ENCODE measurements around the gene ZNF22.
"Not testable (repeated sequence)": the region's sequence is repeated elsewhere in the genome, so short reads cannot be mapped to it uniquely, and the experiment has no call there.

Gene ZNF22

DNA sequence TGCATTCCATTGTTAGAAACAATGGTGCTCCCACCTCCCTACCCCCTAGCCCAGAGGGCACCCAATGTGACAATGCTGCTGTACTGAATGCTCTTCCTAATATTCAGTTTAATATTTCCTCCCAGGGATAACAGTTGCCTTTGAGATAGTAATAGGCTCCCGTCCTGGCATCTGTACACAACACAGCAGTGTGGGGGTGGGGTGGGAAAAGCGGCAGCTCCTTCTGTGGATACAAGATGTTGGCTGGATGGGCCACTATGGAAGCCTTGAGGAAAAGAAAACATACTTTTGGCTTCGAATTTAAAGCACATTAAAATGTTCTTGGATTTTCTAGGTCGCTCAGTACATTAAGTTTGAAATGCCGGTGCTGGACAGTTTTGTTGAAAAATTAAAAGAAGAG lies 9.2 kb upstream of the ZNF22 start:
- DNase-seq (ENCODE audit: low read depth), result no peak

DNA sequence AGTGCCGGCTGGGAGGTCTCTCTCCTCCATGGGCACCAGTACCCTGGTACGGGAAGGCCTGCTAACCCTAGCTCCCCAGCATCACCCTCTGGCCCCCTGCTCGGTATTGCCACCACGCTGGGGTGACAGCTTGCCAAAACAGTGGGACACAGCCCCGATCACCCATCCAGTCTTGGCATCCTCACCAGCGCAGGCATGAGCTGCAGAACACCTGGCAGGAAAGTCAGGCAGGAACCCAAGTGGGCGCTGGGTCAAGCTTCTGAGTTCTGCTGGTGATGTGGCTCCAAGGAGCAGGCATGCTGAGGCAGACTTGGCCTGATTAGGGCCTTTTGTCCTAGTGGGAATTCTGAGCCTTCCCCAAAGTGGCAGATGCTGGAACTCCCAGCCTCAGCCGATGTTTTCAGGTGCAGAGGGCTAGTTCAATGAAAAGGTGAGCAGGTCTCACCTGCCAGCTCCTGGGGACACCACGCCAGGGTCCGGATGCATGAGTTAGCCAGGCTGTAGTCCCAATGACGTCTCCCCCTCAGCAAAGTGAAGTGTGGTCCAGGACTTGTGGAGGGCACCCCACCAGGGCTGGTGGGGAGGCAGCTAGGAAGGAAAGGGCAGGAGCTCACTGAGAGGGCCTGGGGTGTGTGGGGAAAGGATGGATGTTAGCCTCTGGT lies 8.5 kb upstream of the ZNF22 start:
- DNase-seq (ENCODE audit: low read depth), result no peak

DNA sequence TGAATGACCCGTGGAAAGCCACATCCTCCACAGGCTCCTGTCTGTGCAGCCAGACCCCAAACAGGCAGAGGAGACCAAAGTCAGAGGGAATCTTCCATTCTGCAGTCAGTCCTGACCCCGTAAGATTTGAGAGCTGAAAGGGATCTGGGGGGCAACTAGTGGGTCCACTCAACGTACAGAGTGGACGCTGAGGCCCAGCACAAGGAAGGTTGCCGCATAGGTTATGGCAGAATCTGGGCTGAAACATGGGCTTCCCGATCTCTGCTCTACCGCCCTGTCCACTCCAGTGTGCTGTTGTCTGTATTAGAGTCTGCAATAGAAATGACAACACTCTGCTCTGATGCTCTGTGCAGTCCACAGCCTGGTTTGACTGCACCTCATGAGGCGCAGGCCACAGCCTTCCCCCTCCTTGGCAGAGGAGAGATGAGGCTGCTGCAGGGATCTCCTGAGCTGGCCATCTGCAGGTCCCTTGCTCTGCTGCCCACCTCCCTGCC lies 7.9 kb upstream of the ZNF22 start:
- no peak for DNase-seq (ENCODE audit: low read depth)

DNA sequence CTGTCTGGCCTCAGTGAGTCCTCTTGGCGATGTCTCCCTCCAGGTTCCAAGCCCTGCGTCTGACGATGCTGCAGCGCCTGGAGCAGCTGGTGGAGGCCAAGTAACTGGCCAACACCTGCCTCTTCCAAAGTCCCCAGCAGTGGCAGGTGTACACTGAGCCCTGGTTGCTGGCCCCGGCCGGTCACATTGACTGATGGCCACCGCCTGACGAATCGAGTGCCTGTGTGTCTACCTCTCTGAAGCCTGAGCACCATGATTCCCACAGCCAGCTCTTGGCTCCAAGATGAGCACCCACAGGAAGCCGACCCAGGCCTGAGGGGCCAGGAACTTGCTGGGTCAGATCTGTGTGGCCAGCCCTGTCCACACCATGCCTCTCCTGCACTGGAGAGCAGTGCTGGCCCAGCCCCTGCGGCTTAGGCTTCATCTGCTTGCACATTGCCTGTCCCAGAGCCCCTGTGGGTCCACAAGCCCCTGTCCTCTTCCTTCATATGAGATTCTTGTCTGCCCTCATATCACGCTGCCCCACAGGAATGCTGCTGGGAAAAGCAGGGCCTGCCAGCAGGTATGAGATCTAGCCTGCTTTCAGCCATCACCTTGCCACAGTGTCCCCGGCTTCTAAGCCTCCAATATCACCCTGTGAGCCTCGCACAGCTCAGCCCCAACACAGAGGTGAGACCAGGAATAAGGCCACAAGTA lies 7.3 kb upstream of the ZNF22 start:
- DNase-seq (ENCODE audit: low read depth), result no peak

DNA sequence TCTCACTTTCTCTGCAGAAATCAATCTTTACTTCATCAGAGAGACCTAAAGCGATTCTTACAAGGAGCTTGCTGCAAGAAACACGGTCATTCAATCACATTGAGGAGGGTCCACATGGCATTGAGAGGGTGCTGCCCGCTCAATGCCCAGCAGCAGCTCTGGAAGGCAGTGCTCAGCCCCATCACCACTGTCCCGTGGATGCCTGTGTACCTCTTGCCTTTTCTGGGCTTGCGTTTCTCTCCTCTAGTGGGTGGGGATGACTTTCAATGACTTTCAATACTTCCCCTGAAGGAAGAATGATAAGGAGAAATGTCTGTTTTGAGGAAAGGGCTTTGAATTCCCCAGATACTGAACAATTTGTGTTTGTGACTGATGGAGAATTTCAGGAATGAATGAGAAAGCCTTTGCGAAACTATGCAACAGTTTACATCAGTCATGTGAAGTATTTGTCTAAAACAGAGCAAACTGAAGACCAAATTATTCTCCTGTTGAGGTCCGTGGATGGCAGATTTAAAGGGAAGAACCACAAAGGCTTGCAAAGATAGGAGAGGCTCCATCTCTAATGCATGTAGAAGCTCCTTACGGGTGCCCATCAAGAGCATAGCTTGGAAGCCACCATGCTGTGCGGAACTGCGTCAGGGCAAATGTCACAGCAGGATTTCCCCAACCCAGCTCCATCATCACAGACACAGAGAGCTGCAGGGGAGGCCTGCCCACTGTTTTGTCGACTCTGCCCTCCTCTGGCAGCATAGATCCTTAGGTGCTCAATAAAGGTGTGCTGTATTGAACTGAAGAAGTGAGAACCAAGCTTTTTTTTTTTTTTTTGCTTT lies 6.6 kb upstream of the ZNF22 start:
- no peak for DNase-seq (ENCODE audit: low read depth)

DNA sequence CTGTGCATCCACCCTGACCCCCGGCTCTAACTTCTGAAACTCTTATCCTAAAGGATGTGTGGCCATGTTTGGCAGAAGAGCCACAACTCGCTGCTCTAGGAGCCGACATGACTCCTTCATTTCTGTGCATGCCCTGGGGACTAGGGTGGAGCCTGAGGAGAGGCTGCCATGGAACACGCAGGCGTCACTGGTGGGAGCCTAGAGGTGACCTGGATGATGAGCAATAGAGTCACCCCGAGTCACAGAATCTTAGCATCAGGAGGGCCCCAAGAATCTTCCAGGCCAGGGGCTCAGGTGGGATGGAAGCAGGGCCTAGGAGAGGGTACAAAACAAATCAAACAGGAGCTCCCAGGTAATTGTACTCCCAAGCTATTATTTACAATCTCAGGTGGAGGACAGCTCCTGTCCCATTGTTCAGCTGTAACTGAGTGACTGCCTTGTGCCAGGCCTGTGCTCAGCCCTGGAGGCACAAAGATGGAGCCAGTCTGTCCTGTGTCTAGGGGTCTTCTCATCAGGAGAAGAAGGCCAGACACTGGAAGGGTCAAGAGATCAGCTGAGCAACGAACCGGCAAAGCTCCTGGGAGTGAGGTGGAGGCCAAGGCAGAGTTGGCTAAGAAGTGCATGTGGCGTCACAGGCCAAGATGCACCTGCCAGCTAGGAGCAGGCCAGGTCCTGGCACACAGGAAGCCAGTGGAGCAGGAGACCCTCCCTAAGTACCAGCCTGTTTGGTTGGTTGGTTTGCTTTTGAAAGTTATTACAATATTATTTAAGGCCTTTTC lies 5.8 kb upstream of the ZNF22 start:
- DNase-seq (ENCODE audit: low read depth), result no peak

DNA sequence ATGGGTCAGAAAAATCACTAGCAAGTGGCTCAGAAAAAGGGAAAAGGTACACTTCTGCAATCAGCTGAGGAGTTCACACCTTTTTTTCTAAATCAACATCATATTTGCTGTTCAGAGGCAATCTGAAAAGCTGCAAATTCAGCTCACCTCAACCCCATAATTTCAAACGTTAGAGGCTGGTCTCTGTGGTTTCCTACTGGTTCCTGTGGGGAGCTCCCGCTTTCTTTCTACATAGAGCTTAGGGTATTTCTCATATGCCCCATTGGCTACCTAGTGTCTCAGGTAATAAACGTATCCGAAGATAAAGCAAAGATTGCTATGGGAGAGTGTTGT lies 5.2 kb upstream of the ZNF22 start:
- DNase-seq (ENCODE audit: low read depth), result no peak

DNA sequence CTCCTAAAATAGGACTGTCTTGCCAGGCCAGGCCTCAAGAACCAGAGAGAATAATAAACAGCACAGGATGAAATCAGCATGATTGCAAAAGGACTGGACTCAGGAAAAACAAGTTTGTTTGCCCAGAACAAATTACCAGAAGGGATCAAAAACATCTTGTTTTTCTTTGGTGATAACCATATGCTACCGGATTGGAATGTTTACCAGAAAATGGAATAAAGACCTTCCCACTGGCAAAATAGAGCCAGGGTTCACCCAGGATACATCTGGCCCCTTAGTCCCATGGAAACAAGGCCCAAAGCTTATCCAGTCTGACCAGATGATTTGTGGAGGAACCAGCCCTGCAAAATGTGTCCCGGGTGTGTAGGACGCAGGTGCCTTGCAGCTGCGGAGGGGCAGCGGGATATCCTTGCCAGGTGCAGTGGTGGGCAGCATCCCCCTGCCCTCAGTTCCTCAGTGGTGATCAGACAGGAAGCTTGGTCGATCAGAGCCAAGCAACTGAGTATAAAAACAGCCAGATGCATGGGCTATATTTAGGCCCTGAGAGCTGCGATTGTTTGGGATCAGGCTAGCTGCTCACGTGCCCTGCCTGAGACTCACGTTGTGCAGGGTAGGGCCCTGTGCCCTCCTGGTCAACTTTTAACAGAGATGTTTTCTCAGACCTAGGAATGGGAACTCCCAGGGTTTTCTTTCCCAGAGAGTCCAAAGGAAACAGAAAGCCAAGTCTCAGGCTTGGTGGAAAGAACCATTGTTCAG lies 4.6 kb upstream of the ZNF22 start:
- no peak for DNase-seq (ENCODE audit: low read depth)

DNA sequence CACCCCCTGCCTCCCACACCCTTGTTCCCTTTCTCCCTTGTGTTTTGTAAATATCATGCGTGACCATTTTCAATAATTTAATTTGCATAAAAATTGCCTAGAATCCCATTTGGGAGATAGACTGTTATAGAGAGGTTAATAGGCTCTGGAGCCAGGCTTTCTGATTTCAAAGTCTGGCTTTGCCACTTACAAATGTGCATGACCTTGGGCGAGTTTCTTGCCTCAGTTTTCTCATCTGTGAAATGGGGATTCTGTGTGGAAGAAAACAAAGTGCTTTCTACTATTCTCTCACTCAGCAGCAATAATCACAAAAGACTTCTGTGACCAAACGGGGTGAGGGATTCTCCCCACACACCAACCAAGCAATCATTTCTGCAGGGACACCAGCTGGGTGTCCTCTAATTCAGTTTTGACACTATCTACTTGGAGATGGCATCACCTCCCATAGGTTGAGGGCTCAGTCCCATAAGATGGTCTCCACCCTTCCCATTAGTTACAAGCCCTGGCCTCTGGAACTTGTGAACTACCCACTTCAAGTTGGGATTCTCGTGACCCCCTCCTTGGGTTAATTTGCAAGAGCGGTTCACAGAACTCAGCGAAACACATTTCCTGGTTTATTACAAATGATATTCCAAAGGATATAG lies 3.5 kb upstream of the ZNF22 start:
- no peak for DNase-seq (ENCODE audit: low read depth)

DNA sequence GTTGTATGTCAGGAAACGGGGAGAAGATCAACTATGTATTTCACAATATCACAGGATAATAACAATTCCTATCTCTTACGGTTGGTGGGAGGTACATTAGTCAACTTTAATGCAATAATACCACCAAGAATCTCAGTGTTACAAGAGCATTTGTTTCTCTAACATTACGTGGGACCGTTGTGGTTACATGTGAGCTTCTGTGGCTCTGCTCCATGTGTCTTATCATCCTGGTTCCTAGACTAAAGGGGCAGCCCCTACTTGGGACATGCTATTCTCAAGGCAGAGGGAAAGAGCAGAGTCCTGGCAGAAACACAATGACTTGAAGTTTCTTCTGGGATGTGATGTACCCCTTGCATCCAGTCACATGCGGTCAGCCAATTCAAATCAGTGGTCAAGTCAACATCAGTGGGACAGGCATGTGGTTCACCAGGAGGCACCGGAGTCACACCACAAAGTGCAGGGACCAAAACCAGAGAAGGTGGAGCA lies 2.5 kb upstream of the ZNF22 start:
- DNase-seq (ENCODE audit: low read depth), result no peak

DNA sequence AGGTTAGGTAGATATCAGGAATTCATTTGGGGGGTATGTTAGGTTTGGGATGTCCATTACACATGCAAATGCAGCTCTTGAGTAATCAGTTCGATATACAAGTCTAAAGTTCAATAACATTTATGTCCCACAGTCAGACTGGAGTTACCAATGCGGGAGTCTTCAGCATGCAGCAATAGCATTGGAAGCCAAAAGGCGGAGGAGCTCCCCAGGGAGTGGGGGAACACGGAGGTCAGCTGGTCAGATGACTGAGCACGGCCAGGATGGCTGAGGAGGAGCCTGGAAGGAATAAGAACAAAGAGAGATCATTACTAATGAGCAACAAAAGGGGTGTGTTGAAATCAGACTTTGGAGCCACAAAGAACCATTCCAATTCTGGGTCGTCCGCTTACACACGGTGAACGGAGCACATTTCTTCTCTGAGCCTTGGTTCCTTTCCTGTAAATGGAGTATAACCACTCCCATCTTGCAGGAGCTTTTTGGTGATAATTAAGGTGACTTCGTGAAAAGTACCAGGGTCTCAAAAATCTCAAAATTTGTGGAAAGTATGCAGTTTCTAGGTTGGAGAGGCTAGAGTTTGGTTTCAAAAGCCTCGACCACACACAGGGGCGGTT lies 478 bp upstream of the ZNF22 start:
- DNase-seq (ENCODE audit: low read depth), result no peak

DNA sequence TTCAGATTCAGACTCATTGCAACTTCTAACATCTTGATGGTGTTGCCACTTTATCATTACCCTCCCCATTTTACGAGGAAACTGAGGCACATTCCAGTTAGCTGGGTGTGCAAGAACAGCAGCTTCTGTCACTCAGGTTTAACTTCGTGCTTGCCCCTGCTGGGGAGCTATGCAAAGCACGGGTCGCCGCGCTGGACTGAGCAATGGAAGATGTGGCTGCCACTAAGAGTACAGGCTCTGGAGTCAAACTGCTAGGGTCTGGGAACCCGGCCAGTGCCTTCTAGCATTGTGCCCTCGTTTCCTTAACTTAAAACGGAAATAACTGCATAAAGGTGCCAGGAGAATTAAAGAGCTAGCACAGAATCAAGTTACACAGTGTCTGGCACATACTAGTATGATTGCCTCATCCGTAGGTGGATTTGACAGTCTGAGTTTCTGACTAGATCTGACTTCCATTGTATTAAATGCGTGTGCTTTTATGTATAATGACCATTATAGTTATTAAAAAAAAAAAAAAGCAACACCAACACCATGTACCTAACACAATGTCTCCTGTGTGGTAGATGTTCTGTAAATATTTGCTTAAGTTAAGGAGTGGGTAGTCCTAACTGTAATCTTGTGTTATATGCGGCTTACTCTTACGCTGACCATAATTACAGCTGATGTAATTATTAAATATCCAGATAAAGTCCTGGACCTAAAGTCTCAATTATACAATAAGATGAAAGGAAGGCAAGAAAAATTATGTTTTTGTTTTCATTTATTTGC lies 842 bp downstream of the ZNF22 start:
- DNase-seq (ENCODE audit: low read depth), result no peak

DNA sequence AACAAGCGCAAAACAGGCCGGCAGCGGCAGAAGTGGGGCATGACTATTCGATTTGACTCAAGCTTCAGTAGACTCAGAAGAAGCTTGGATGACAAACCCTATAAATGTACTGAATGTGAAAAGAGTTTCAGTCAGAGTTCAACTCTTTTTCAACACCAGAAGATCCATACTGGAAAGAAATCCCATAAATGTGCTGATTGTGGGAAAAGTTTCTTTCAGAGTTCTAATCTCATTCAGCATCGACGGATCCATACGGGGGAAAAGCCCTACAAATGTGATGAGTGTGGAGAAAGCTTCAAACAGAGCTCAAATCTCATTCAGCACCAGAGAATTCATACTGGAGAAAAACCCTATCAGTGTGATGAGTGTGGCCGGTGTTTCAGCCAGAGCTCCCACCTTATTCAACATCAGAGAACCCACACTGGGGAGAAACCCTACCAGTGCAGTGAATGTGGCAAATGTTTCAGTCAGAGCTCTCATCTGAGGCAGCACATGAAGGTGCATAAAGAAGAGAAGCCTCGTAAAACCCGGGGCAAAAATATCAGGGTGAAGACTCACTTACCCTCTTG lies 2.8 kb downstream of the ZNF22 start:
- no peak for DNase-seq (ENCODE audit: low read depth)

DNA sequence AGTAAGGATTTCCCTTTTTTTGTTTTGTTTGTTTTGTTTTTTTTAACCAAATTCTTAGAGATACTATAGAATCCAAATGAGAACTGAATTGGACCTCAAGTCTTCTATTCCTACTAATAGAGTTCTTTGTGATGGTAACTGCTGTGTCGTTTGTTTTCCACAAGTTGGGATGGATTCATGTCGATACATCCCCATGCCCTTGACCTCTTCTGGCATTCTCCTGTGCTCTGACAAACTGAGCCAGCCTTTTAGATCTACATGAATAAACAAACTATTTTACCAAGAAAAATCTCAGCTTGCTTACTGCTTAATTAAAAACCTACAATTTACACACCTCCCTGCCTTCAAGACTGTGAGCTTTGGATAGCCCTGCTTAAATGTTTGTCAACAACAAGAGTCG lies 3.9 kb downstream of the ZNF22 start:
- no peak for DNase-seq (ENCODE audit: low read depth)

DNA sequence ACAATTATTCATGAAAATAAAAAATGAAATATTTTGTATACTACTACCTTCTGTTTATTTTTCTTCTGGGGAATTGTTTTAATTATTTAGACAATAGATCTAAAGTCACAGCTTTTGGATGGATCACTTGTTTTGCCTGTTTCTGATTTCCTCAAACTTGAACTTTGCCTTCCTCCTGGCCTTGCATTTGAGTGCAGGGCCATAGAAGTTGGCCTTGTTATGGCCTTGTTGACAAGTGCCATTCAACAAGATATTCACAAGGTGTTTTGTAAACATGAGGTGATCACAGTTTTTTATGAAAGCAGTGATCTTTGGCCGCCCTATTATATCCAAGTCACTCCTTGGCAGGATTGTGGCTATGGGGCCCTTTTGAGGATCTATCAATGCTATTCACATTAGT lies 4.6 kb downstream of the ZNF22 start:
- DNase-seq (ENCODE audit: low read depth), result no peak

DNA sequence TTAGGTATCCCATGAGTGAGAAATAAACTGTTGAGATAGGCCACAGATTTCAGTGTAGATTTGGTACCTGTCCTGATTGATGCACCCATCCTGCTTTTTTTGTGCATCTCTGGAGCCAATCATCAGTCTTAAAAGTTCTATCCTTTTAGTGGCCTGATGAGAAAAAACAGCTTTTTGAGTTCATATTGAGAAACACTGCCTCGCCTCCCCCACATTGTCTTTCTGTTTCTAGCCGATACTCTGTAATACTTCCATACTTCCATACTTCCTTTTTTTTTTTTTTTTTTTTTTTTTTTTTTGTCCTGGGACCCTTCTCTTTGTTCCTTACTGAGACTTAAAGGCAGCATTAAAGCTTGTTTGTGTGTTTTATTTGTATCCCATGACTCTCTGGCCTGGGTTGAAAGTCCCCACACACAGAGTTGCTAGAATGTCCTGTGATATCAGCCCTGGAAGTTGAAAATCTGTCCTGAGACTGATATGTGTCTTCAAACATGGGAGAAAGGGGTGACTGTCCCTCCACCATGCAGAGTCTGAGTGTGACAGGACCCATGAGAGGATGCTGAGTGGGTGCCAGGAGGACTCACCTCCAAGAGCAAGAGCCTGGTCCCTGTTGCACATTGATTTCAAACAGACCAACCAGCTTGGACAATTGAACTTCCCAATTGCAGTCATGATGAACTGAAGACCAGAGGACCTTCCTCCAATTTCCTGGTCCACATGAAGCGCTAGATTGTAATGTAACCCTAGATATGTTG lies 5.7 kb downstream of the ZNF22 start:
- no peak for DNase-seq (ENCODE audit: low read depth)

DNA sequence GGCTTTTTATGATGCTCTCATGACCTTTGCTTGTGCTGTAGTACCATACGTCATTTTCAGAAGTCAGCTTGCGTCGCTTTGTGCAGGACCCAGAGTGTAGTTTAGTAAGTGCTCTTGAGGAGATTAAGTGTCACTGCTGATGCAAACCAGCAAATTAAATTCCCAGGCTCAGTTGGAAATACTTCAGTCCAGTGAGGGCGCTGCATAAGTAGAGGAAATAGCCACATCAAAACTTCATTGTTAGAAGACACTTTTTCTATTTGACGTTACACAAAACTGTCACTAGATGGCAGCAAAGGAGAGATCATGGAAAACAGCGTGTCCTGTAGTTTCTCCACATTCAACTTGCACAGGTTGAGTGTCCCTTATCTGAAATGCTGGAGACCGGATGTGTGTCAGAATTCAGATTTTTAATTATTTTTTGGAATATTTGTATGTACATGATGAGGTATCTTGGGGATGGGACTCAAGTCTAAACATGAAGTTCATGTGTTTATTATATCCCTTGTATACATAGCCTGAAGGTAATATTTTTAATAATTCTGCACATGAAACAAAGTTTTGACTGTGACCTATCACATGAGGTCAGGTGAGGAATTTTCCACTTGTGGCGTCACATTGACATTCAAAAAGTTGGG lies 7.9 kb downstream of the ZNF22 start:
- DNase-seq (ENCODE audit: low read depth), result peak; percentile 66

DNA sequence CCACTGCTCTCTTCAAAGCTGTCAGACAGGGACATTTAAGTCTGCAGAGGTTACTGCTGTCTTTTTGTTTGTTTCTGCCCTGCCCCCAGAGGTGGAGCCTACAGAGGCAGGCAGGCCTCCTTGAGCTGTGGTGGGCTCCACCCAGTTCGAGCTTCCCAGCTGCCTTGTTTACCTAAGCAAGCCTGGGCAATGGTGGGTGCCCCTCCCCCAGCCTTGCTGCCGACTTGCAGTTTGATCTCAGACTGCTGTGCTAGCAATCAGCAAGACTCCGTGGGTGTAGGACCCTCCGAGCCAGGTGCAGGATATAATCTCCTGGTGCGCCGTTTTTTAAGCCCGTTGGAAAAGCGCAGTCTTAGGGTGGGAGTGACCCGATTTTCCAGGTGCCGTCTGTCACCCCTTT lies 13.8 kb downstream of the ZNF22 start:
- DNase-seq (ENCODE audit: low read depth), result not testable (repeated sequence)

All from non-pigmented ciliary epithelial cell (primary cell).